ENCODE results near the gene AGK. TPM values are rescaled to one million over a fixed set of nuclear protein-coding genes. Genes with fewer than 3 reads are reported as not detected.

The AGK gene
- total RNA-seq, 1 donor from 2014 or later = 24.8 TPM

DNA sequence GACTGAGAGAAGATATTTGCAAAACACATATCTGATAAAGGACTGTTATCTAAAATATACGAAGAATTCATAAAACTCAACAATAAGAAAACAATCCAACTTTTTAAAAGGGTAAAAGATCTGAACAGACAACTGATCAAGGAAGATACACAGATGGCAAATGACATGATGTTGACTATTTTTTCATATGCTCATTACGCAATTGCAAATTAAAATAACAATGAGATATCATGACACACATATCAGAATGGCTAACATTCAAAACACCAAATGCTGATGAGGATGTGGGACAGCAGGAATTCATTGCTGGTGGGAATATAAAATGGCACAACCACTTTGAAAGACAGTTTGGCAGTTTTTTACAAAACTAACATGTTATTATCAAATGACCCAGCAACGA is 141.9 kb downstream of the AGK start:
- no peak for DNase-seq (ENCODE audit: low spot score)
- no peak for ATAC-seq
- intact Hi-C loops (cut with DNase I) = no loop called here

DNA sequence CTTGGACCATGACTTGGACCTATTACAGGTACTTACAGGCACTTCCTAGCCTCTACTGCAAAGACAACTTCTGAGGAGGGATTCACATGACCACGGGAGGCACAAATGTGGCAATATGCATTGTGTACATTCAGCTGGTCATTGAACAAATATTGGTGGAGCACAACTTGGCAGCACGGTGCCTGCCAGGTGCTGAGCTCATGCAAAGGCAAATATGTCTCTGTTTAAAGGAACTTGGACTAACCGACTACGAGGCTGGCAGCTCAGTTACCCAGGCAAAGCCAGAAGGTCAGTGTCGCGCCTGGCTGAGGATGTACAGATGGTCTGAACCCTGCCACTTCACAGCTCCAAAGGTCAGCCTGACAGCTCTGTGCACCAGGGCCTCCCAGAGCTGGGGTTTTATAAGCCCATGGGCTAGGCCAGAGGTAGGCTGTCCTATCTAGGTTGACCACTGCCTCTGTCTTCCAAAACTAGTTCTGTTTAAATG is 144.6 kb downstream of the AGK start:
- no peak for DNase-seq (ENCODE audit: low spot score)
- intact Hi-C loops (cut with DNase I) = no loop called here
- ATAC-seq = no peak

DNA sequence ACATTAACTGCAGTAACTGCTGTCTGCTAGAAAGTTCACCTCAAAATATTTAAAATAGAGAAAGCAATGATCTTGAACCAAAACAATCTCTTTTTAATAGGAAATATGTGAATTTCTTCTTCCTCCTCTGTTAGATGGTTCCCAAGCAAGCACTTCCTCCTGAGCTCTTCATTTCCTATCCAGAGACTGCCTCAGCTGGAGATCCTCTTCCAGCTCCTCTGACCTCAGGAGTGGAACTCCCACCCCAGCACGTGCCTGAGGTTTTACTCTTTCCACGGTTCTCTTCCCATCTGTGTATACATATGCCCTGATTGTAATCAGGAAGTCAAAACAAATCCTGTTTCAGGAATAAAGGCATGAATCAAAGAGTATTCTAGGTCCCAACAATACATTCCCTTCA is 145.1 kb downstream of the AGK start:
- no peak for DNase-seq (ENCODE audit: low spot score)
- intact Hi-C loops (cut with DNase I) = no loop called here
- ATAC-seq = no peak

DNA sequence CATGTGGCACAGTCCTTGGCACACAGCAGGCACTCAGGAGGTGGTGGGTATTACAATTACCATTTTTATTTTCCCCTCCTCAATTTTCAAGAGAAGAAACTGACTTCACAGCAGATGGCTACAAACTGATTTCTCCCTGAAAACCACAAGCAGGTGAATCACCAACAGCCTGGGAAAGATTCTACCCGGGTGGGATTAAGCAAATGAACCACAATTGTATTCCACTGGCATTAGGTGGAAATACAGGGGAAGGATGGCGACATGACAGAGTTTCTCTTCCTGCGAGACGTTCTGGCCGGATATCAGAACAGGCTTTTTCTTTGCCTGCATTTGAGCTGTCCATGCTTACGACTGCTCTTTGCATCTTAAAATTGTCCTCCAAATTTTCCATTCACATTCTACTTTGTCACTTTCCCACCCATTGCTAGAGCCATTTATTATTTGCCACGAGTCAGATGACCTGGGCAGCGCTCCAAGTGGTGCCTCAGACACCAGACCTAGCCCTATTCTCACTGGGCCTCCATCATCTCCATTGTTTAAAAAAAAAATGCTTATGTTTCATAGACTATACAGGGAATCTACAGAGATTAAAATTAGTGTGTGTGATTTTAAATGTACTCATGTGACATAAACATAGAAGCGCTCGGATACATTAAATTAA is 146.1 kb downstream of the AGK start:
- intact Hi-C loops (cut with DNase I) = no loop called here
- no peak for ATAC-seq
- no peak for DNase-seq (ENCODE audit: low spot score)

DNA sequence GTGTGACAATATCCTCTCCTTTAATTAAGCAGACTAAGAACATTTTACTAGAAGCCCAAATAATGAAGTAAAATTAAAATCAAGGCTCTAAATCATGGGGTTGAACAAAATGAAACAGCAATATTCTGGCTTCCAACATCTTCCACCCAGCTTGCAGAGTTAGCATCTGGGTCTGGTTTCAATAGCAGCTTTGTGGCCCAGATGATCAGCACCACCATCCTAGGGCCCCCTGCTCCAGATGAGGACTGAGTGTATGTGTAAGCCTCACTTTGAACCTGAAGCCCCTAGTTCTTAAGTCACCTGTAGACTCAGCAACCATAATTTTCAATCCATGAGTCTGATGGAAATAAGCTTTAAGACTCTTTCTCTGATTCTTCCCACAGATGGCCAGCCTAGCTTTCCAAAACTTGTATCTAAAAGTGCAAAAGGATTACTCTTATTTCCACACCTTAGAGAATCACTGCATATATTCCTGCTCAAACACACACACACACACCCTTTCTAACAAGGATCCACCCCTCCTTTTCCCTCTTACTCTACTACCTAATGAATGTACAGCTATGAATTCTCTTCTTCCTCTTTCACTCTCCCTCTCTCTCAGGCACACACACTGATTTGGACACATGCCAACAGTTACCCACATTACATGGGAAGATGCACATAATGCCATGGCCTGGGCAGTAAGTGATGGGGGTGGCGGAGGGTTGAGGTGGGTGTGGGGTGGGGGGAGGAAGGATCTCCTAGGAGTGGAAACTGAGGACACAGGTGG is 147.2 kb downstream of the AGK start:
- intact Hi-C loops (cut with DNase I) = no loop called here
- ATAC-seq (no peak), DNase-seq (ENCODE audit: low spot score) (no peak)

DNA sequence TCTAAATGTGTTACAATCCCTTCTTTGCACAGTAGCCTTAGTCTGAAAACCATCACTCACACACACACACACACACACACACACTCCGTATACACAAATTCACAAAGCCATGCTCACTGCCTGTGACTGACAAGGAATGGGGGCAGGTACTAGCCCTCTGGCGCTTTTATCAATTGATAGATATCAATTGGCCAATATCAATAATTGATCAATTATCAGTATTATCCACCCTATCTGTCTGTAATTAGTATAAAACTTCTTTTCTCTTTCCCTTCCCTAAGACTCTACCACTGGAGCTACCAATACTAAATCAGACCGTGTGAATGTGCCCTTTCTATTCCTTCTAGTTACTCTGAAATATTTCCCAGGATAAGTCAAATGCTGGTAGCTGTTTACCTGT is 148.7 kb downstream of the AGK start:
- ATAC-seq (no peak), DNase-seq (ENCODE audit: low spot score) (no peak)
- intact Hi-C loops (cut with DNase I) = no loop called here

DNA sequence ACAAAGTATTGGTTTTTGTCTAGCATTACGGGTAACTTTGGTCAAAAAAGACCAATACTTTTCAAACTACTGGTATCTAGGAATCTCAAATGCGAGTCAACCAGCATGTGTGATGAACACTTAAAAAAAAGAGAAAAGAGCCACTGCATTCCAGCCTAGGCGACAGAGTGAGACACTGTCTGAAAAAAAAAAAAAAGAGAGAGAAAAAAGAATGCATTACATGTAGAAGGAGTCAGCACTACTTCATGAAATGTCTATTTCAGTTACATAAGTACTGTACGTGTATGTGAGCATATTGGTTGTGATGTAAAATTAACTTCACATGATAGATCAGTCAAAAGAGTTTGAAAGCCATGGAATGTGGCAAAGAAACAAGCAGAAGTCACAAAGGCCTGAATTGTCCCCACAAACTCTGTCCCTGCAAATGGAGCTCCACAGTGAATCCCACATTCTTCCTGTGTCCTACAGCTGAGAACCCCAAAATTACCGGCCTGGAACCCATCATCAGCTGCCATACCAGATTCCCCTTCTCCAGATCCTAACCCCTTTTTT is 149.2 kb downstream of the AGK start:
- ATAC-seq (no peak), DNase-seq (ENCODE audit: low spot score) (no peak)
- intact Hi-C loops (cut with DNase I) = no loop called here

DNA sequence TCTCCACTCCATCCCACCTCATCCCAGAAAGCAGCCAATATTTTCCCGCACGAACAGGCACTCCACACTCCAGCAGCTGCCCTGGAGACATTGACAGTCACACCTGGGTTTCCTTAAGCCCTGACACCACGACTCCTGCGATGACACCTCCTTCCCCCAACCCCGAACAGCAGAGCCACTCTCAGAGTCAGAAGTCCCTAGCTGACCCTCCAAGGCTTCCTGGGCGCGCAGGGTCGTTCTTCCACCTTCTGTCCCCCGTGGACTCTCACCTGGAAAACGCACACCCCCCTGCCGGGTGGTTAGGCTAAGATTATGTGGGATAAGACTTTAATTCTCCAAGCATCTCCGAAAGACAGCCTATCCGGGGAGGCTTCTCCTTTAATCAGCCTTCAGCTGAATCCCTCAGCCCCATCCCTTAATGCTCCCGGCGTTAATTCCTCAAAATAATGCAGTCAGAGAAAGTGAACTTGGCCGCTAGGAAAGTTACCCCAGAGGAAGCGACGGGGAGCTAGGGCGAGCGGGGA is 149.7 kb downstream of the AGK start:
- DNase-seq (ENCODE audit: low spot score) = no peak
- intact Hi-C loops (cut with DNase I) = no loop called here

DNA sequence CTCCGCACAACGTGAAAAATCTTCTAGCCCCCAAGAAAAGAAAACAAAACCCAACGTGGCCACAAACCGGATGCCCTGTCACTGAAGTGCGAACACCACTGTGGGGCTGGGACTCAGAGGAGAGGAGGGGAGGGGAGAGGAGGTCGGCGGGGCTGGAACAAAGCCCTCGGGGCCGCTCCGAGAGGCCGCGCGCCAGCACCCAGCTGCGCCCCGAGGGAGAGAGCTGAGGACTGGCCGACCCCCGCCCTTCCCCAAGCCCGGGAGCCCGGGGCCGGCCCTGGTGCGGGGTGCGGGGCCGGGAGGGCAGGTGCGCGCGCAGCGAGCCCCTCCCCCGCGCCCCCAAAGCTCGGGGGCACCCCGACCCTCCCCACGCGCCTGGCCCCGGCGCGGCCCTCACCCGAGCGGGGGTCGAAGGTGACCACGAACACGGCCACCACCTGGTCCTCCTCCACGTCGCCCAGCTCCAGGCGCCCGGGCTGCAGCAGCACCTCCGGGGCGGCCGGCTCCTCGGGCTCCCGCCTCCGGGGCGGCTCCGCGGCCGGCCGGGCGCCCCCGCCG is 150.4 kb downstream of the AGK start:
- peak; percentile 60 for ATAC-seq
- intact Hi-C loops (cut with DNase I) = no loop called here
- peak; percentile 67 for DNase-seq (ENCODE audit: low spot score)

More for the DNA sequence above, 149.7 kb downstream of the AGK start:
- peak; percentile 31 for ATAC-seq

DNA sequence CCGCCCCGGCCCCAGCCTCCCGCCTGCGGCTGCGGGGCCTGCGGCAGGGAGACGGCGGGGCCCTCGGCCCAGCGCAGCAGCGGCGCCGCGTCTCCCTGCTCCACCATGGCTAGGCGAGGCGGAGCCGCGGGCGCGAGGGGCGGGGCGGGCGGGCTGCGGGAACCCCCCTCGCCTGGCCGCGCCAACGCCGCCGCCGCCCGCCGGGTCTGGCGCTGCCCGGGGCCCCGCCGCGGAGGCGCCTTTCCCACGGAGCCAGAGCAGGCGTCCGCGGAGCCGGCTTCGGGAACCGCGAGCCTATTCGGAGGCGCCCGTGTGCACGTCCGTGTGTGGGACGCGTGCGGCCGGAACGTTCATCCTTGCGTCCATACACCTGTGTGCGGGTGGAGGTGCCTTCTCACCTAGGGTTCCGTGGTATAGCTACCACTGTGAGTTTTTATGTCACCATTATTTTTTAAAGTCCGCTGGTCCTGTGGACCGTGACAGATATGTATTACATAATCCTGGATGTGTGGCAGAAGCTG is 150.9 kb downstream of the AGK start, which contains the start of gene DENND11:
Gene DENND11, minus strand, starts transcription at position 120 of the 521 bp plus-strand sequence. Its CDS starts 13 bp downstream, at position 107.
- peak; percentile 65 for DNase-seq (ENCODE audit: low spot score)
- intact Hi-C loops (cut with DNase I) = no loop called here
- ATAC-seq = peak; percentile 65

DNA sequence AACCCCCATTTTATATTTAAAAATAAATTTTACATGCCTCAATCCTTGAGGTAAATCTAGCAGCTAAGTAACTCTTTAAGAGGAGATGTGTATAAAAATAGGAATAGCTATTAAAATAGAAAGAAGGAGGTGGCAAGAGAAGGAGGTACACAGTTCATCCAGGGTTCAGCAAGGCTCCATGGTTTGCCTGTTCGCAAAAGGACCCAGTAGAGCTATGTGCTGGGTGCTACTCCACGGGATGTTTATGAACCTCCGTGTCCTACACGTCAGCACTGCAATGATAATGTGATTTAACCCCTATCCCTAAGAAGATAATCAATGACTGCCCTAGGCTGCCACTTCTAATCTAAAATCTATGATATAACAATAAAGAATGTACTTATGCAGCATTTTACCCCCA is 151.7 kb downstream of the AGK start:
- ATAC-seq (no peak), DNase-seq (ENCODE audit: low spot score) (no peak)
- intact Hi-C loops (cut with DNase I) = no loop called here

DNA sequence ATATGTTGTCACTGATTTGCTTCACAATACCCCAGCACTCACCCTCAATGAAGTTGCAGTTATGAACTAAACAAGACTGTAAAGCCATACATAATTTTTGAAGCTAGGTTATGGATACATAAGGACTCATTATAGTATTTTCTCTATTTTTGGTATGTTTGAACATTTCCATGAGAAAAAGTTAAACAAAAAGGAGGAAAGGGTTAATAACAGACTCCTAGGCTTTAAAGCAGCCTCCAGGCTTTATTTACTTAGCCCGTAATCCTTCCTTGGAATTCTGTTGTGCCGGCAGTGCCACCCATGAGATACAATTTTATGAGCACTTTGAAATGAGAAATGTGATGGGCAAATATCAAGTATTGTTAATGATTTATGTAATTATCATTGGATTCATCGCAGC is 152.9 kb downstream of the AGK start:
- DNase-seq (ENCODE audit: low spot score) (no peak), ATAC-seq (no peak)
- intact Hi-C loops (cut with DNase I) = no loop called here

DNA sequence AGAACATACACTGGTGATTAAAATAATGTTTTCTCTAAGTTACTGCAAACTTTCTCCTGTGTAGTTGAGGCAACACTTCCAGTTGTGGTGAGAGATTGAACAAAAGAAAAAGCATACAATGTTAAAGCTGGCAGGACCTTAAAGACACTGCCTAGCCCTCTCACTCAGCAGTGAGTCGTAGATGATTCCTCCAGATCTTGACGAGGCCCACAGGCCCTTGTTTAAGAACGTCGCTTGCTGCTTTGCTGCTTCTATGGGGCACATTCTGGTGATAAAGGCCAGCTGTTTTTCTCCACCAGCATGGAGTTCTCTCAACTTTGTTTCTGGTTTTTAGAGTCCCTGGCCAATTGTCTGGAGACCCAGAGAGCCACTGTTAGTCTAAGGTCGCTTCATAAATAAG is 153.5 kb downstream of the AGK start:
- intact Hi-C loops (cut with DNase I) = no loop called here
- ATAC-seq (no peak), DNase-seq (ENCODE audit: low spot score) (no peak)

Other genes with a start within 250 kb of the AGK start
- 26.6 TPM for gene DENND11, start 150.8 kb downstream of the AGK start, total RNA-seq
- not detected for gene WEE2, start 156.9 kb downstream of the AGK start, total RNA-seq
- gene SSBP1, start 186.9 kb downstream of the AGK start, total RNA-seq = 71.8 TPM
- 6.1 TPM for gene TAS2R3, start 212.7 kb downstream of the AGK start, total RNA-seq
- gene TAS2R4, start 225.3 kb downstream of the AGK start, total RNA-seq = 5.1 TPM
- 6.2 TPM for gene TAS2R5, start 238.8 kb downstream of the AGK start, total RNA-seq